Transverse colon (tissue), 4 donors: ENCODE measurements around the gene CCNB2. TPM values are rescaled to one million over a fixed set of nuclear protein-coding genes. Genes with fewer than 3 reads are reported as not detected.
A peak's percentile ranks its signal among the peaks of the same experiment; 100 is the strongest.

Source experiments
- DNase-seq: peaks from one replicate; pipeline ENCODE4 v3.0.0-alpha.2; 2019
- H3K27ac ChIP-seq, 4 donors: fragments of 200-600 bp; sonication (generic); 2 replicates each; pipeline ENCODE4 v1.5.1; 2016 to 2018; ENCODE audit warnings: inconsistent platforms in 4 of 4
- H3K27me3 ChIP-seq: fragments of 200-600 bp; sonication (generic); 2 replicates; pipeline ENCODE4 v1.5.1; 2017; ENCODE audit warnings: inconsistent platforms
- H3K36me3 ChIP-seq, 4 donors: fragments of 200-600 bp; sonication (generic); 2 replicates each; pipeline ENCODE4 v1.5.1; 2017 to 2019; ENCODE audit warnings: inconsistent platforms in 4 of 4
- H3K4me1 ChIP-seq, 4 donors: fragments of 200-600 bp; sonication (generic); 2 replicates each; pipeline ENCODE4 v1.5.1; 2017 to 2020; ENCODE audit warnings: inconsistent platforms in 4 of 4
- H3K4me3 ChIP-seq, 4 donors: fragments of 200-600 bp; sonication (generic); 1 replicate in 1 of 4; 2 replicates in 3 of 4; pipeline versions ENCODE4 v1.5.1 to v1.6.1; 2017 to 2019; ENCODE audit warnings: inconsistent platforms in 4 of 4
- H3K9me3 ChIP-seq, 2 donors: fragments of 200-600 bp; sonication (generic); 2 replicates each; pipeline ENCODE4 v1.5.1; 2017 to 2019; ENCODE audit warnings: inconsistent platforms in 2 of 2
- CTCF ChIP-seq, 5 experiments: fragments of 200-600 bp in 3 of 5; fragments of 450-650 bp in 2 of 5; sonication (generic) in 3 of 5; IDR thresholded peaks; 1 replicate in 2 of 5; 2 replicates in 3 of 5; pipeline ENCODE4 v1.5.1; 2016 to 2017; ENCODE audit warnings: antibody characterized with exemption in 5 of 5, inconsistent platforms in 3 of 5, mild to moderate bottlenecking in 2 of 5, moderate library complexity in 1 of 5
- EP300 ChIP-seq: sonication (generic); formaldehyde crosslinking; IDR thresholded peaks from one replicate; pipeline ENCODE4 v1.6.1; 2017; ENCODE audit warnings: antibody characterized with exemption, low read depth
- POLR2A ChIP-seq: fragments of 450-650 bp; IDR thresholded peaks from one replicate; pipeline ENCODE4 v1.6.1; 2016; ENCODE audit warnings: antibody characterized with exemption, mild to moderate bottlenecking, moderate library complexity
- POLR2AphosphoS5 ChIP-seq, 3 donors: sonication (generic); formaldehyde crosslinking; IDR thresholded peaks; one replicate each; pipeline ENCODE4 v1.6.1; 2016; ENCODE audit warnings: antibody characterized with exemption in 3 of 3
- WGBS, 2 donors: methylation state at CpG; one replicate each; pipeline ENCODE4 v1.1.5; 2018; ENCODE audit warnings: low coverage in 1 of 2; 5-methylcytosine and 5-hydroxymethylcytosine counted together
- in situ Hi-C, 4 donors: fragments of 200-750 bp; cut with MboI; loops; one replicate each; pipeline versions ENCODE4 v1.15.0 to v1.15.1; 2017; ENCODE audit warnings: low sequenced_read_pairs in 3 of 4, low pct_ligation_motif_present in 1 of 4, low pct_unique_long_range_greater_than_20kb in 1 of 4
- intact Hi-C: fragments of 100-400 bp; cut with DNase I; formaldehyde crosslinking; loops from one replicate; pipeline ENCODE4 v1.15.1; 2023; ENCODE audit warnings: low total_unique reads
- total RNA-seq, 4 donors: library from RNA; depleted of rRNA; stranded (reverse); fragments of >200 nt; gene quantifications; one replicate each; pipeline ENCODE4 v1.1.0, GENCODE V29; 2016

The CCNB2 gene
- total RNA-seq, 4 donors from 2014 or later: 1.9 to 132 (median 6.4) TPM

- Histone ChIP-seq H3K36me3 (peaks cover 0 to 17% (median 6%) of the 10 kb centered on the region in 4 donors), H3K4me3 (no peak overlapping the region), H3K27me3 (no peaks in the 10 kb centered on the region), H3K4me1 (peaks cover 0 to 20% (median 9%) of the 10 kb centered on the region in 4 donors), H3K9me3 (no peaks in the 10 kb centered on the region), H3K27ac (no peak overlapping the region)
- DNase-seq: no peak
- no peak for TF ChIP-seq CTCF (IDR thresholded peaks at IDR 0.05)
- no peak for TF ChIP-seq POLR2AphosphoS5 (IDR thresholded peaks at IDR 0.05)
- TF ChIP-seq POLR2A: no peak
- no peak for TF ChIP-seq EP300
- in situ Hi-C loops: loop anchor here in 2 of 4 donors (10.0 to 25.0 kb wide), 2 partner anchors 321 to 328 kb away; no protein-coding TSS in a partner anchor
- WGBS, 2 donors: 68 to 83% methylated on average over 4 to 11 of the region's 11 CpGs
- intact Hi-C loops: no loop called here
Measured at GRCh38 chr15:59166601-59167265, 61.8 kb downstream of the CCNB2 start.

- TF ChIP-seq EP300 (no peak), CTCF (IDR thresholded peaks at IDR 0.05) (no peak), POLR2A (no peak), POLR2AphosphoS5 (IDR thresholded peaks at IDR 0.05) (no peak)
- H3K27ac ChIP-seq: no peak overlapping the region
- no peak overlapping the region for H3K4me3 ChIP-seq
- intact Hi-C loops (no loop called here), in situ Hi-C loops (loop anchor here in 2 of 4 donors (10.0 to 25.0 kb wide), 2 partner anchors 319 to 326 kb away; no protein-coding TSS in a partner anchor)
- no peaks in the 10 kb centered on the region for H3K9me3 ChIP-seq
- H3K4me1 ChIP-seq: peaks cover 0 to 20% (median 9%) of the 10 kb centered on the region in 4 donors
- DNase-seq: no peak
- WGBS, 2 donors: 87 to 97% methylated on average over 4 to 7 of the region's 7 CpGs
- H3K27me3 ChIP-seq: no peaks in the 10 kb centered on the region
- peaks cover 0 to 18% (median 5%) of the 10 kb centered on the region in 4 donors for H3K36me3 ChIP-seq
Measured at GRCh38 chr15:59168536-59168935, 63.6 kb downstream of the CCNB2 start.

- intact Hi-C loops (no loop called here), in situ Hi-C loops (loop anchor here in 2 of 4 donors (10.0 to 25.0 kb wide), 2 partner anchors 318 to 326 kb away; no protein-coding TSS in a partner anchor)
- 74 to 78% methylated on average over 3 of the region's 3 CpGs for WGBS, 2 donors
- Histone ChIP-seq H3K36me3 (peaks cover 0 to 18% (median 8%) of the 10 kb centered on the region in 4 donors), H3K27me3 (no peaks in the 10 kb centered on the region), H3K27ac (peak overlapping the region; percentile 48 to 63 (median 56)), H3K4me3 (no peak overlapping the region), H3K9me3 (no peaks in the 10 kb centered on the region), H3K4me1 (peaks cover 0 to 20% (median 9%) of the 10 kb centered on the region in 4 donors)
- DNase-seq: no peak
- TF ChIP-seq POLR2AphosphoS5 (IDR thresholded peaks at IDR 0.05): peak in 1 of 3 donors; percentile 39
- no peak for TF ChIP-seq POLR2A
Measured at GRCh38 chr15:59169251-59169708, 64.3 kb downstream of the CCNB2 start.

- H3K4me1 ChIP-seq: peaks cover 3 to 29% (median 12%) of the 10 kb centered on the region in 4 donors
- H3K9me3 ChIP-seq: no peaks in the 10 kb centered on the region
- WGBS, 2 donors: 75% methylated on average over 6 to 12 of the region's 12 CpGs
- H3K4me3 ChIP-seq: no peak overlapping the region
- in situ Hi-C loops (loop anchor here in 1 of 4 donors (25.0 kb wide), 1 partner anchor 317 kb away; no protein-coding TSS in a partner anchor), intact Hi-C loops (no loop called here)
- no peaks in the 10 kb centered on the region for H3K27me3 ChIP-seq
- peak overlapping the region; percentile 48 to 63 (median 56) for H3K27ac ChIP-seq
- TF ChIP-seq POLR2A (no peak), EP300 (no peak), POLR2AphosphoS5 (IDR thresholded peaks at IDR 0.05) (no peak), CTCF (IDR thresholded peaks at IDR 0.05) (no peak)
- peaks cover 0 to 19% (median 9%) of the 10 kb centered on the region in 4 donors for H3K36me3 ChIP-seq
- DNase-seq: peak; percentile 37
Measured at GRCh38 chr15:59170295-59171066, 65.5 kb downstream of the CCNB2 start.
